ENCODE measurements around the gene CDK5RAP2.

GRCh38 chr9:120561709-120562108 lies 18.3 kb downstream of the CDK5RAP2 start:
- TF ChIP-seq CTCF (conservative IDR thresholded peaks at IDR 0.05 in 1 of 2, IDR thresholded peaks at IDR 0.05 in 1 of 2; ENCODE audit: extremely low read depth in 1 of 2, insufficient read depth in 1 of 2, low read depth in 1 of 2, low read length in 2 of 2): no peak
- no peak for TF ChIP-seq EZH2 (IDR thresholded peaks at IDR 0.05; ENCODE audit: borderline replicate concordance, low read length)
